ENCODE measurements around the gene PLIN5.

DNA sequence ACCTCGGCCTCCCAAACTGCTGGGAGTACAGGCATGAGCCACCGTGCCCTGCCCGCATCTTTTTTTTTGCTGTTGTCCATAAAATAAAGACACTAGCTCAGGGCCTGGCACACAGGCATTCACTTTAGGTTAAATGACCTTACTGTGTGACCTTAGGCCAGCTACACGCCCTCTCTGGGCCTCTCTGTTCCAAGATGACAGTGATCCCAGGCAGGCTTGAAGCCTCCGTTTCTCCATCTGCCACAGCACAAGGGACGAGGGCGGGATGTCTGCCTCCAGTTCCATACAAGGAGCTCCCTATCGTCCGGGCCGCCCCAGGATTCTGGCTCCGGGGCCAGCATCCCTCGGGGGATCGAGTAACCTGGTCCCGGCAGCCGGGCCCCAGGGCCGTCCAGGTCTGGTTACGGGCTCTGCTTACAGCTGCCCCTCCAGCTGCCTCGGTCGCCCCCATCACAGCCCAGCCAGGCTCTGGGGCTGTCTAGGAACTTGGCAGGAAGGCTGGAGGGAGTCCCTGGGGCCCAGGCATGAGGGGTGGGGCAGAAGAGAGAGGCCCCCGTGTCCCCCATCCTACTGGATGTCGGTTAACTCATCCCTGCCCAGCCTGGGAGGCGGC, 36.4 kb upstream of the PLIN5 start:
- TF ChIP-seq, protein P1, sequence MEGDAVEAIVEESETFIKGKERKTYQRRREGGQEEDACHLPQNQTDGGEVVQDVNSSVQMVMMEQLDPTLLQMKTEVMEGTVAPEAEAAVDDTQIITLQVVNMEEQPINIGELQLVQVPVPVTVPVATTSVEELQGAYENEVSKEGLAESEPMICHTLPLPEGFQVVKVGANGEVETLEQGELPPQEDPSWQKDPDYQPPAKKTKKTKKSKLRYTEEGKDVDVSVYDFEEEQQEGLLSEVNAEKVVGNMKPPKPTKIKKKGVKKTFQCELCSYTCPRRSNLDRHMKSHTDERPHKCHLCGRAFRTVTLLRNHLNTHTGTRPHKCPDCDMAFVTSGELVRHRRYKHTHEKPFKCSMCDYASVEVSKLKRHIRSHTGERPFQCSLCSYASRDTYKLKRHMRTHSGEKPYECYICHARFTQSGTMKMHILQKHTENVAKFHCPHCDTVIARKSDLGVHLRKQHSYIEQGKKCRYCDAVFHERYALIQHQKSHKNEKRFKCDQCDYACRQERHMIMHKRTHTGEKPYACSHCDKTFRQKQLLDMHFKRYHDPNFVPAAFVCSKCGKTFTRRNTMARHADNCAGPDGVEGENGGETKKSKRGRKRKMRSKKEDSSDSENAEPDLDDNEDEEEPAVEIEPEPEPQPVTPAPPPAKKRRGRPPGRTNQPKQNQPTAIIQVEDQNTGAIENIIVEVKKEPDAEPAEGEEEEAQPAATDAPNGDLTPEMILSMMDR (IDR thresholded peaks at IDR 0.05), result no peak
- no peak for TF ChIP-seq POLR2AphosphoS5 (IDR thresholded peaks at IDR 0.05)

All from breast epithelium (tissue), 3 donors.